ENCODE measurements around the gene MYLK4. TPM values are rescaled to one million over a fixed set of nuclear protein-coding genes. Genes with fewer than 3 reads are reported as not detected.

The MYLK4 gene
- total and polyA plus RNA-seq, 4 donors: 0.07 to 0.65 (median 0.39) TPM

DNA sequence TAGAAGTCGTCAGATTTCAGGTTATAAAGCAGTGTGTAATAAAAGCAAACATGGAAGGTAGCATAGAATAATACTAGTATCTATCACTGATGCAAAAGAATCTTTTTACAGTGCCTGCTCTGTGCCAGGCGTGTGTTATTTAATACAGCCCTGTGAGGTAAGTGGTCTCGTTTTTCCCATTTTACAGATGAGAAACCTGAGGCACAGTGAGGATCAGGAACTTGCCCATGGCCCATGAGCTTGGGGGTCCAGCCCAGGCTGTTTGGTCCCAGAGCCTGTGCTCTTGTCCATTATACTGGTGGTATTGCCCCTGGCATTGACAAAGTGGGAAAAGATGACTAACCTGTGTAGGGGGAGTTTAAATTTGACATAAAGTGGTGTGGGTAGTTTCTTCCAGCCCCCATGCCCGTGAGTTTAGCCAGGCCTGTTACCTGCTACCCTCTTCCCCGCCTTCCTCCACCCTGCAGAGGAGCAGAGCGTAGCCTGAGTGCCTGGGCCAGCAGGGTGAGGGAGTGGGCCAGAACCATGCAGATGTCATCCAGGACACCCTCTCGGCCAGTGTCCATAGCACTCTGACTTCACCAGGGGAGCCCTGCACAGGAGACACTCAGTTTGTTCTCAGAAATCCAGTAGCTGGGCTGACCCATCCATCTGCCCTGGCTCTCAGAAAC is 31.1 kb upstream of the MYLK4 start:
- Histone ChIP-seq H3K36me3 (ENCODE audit: control insufficient read depth in 4 of 4, insufficient read depth in 3 of 4, low read depth in 1 of 4, low read length in 3 of 4) (peaks cover 2 to 28% (median 22%) of the 10 kb centered on the region in 4 donors), H3K27me3 (ENCODE audit: control insufficient read depth in 4 of 4, insufficient read depth in 4 of 4, low read length in 3 of 4) (no peaks in the 10 kb centered on the region), H3K4me3 (ENCODE audit: low read depth in 1 of 3, low read length in 3 of 3) (no peak overlapping the region), H3K9ac (ENCODE audit: low read depth in 1 of 2, low read length in 2 of 2) (no peak overlapping the region), H3K27ac (ENCODE audit: low read depth in 1 of 2, low read length in 2 of 2) (no peak overlapping the region), H3K9me3 (ENCODE audit: control insufficient read depth in 4 of 4, low read length in 3 of 4) (no peaks in the 10 kb centered on the region), H3K4me1 (ENCODE audit: control insufficient read depth in 4 of 4, insufficient read depth in 4 of 4, low read length in 3 of 4) (no peaks in the 10 kb centered on the region)
- no peak for DNase-seq (ENCODE audit: low spot score)
- WGBS: 94% methylated on average over 7 of the region's 7 CpGs
- TF ChIP-seq TAF1 (conservative IDR thresholded peaks at IDR 0.05) (no peak), GABPA (IDR thresholded peaks at IDR 0.05 in 1 of 2, conservative IDR thresholded peaks at IDR 0.05 in 1 of 2) (no peak), FOXA1 (IDR thresholded peaks at IDR 0.05) (no peak), JUND (IDR thresholded peaks at IDR 0.05) (no peak), RXRA (IDR thresholded peaks at IDR 0.05) (no peak), YY1 (IDR thresholded peaks at IDR 0.05) (no peak), EGR1 (IDR thresholded peaks at IDR 0.05; ENCODE audit: low read depth in 2 of 2) (no peak), HNF4G (IDR thresholded peaks at IDR 0.05) (no peak), NR2F2 (IDR thresholded peaks at IDR 0.05) (no peak), RAD21 (IDR thresholded peaks at IDR 0.05) (no peak), SP1 (IDR thresholded peaks at IDR 0.05) (no peak), HNF4A (conservative IDR thresholded peaks at IDR 0.05) (no peak), FOXA2 (IDR thresholded peaks at IDR 0.05) (no peak)
- TF ChIP-seq, protein P1, sequence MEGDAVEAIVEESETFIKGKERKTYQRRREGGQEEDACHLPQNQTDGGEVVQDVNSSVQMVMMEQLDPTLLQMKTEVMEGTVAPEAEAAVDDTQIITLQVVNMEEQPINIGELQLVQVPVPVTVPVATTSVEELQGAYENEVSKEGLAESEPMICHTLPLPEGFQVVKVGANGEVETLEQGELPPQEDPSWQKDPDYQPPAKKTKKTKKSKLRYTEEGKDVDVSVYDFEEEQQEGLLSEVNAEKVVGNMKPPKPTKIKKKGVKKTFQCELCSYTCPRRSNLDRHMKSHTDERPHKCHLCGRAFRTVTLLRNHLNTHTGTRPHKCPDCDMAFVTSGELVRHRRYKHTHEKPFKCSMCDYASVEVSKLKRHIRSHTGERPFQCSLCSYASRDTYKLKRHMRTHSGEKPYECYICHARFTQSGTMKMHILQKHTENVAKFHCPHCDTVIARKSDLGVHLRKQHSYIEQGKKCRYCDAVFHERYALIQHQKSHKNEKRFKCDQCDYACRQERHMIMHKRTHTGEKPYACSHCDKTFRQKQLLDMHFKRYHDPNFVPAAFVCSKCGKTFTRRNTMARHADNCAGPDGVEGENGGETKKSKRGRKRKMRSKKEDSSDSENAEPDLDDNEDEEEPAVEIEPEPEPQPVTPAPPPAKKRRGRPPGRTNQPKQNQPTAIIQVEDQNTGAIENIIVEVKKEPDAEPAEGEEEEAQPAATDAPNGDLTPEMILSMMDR (IDR thresholded peaks at IDR 0.05; ENCODE audit: low read depth, low read length, missing input control): no peak
- TF ChIP-seq, protein P2, sequence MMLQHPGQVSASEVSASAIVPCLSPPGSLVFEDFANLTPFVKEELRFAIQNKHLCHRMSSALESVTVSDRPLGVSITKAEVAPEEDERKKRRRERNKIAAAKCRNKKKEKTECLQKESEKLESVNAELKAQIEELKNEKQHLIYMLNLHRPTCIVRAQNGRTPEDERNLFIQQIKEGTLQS (IDR thresholded peaks at IDR 0.05): no peak
- TF ChIP-seq, protein P3, sequence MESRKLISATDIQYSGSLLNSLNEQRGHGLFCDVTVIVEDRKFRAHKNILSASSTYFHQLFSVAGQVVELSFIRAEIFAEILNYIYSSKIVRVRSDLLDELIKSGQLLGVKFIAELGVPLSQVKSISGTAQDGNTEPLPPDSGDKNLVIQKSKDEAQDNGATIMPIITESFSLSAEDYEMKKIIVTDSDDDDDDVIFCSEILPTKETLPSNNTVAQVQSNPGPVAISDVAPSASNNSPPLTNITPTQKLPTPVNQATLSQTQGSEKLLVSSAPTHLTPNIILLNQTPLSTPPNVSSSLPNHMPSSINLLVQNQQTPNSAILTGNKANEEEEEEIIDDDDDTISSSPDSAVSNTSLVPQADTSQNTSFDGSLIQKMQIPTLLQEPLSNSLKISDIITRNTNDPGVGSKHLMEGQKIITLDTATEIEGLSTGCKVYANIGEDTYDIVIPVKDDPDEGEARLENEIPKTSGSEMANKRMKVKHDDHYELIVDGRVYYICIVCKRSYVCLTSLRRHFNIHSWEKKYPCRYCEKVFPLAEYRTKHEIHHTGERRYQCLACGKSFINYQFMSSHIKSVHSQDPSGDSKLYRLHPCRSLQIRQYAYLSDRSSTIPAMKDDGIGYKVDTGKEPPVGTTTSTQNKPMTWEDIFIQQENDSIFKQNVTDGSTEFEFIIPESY (IDR thresholded peaks at IDR 0.05): no peak
- TF ChIP-seq, protein P4, sequence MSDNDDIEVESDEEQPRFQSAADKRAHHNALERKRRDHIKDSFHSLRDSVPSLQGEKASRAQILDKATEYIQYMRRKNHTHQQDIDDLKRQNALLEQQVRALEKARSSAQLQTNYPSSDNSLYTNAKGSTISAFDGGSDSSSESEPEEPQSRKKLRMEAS (IDR thresholded peaks at IDR 0.05): no peak
- TF ChIP-seq, protein P5, sequence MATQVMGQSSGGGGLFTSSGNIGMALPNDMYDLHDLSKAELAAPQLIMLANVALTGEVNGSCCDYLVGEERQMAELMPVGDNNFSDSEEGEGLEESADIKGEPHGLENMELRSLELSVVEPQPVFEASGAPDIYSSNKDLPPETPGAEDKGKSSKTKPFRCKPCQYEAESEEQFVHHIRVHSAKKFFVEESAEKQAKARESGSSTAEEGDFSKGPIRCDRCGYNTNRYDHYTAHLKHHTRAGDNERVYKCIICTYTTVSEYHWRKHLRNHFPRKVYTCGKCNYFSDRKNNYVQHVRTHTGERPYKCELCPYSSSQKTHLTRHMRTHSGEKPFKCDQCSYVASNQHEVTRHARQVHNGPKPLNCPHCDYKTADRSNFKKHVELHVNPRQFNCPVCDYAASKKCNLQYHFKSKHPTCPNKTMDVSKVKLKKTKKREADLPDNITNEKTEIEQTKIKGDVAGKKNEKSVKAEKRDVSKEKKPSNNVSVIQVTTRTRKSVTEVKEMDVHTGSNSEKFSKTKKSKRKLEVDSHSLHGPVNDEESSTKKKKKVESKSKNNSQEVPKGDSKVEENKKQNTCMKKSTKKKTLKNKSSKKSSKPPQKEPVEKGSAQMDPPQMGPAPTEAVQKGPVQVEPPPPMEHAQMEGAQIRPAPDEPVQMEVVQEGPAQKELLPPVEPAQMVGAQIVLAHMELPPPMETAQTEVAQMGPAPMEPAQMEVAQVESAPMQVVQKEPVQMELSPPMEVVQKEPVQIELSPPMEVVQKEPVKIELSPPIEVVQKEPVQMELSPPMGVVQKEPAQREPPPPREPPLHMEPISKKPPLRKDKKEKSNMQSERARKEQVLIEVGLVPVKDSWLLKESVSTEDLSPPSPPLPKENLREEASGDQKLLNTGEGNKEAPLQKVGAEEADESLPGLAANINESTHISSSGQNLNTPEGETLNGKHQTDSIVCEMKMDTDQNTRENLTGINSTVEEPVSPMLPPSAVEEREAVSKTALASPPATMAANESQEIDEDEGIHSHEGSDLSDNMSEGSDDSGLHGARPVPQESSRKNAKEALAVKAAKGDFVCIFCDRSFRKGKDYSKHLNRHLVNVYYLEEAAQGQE (IDR thresholded peaks at IDR 0.05): no peak
